ENCODE measurements around the gene RNASET2. TPM values are rescaled to one million over a fixed set of nuclear protein-coding genes. Genes with fewer than 3 reads are reported as not detected.
A peak's percentile ranks its signal among the peaks of the same experiment; 100 is the strongest.

RNASET2 gene
- total RNA-seq, 1 donor from 2014 or later, result 13.9 TPM

DNA sequence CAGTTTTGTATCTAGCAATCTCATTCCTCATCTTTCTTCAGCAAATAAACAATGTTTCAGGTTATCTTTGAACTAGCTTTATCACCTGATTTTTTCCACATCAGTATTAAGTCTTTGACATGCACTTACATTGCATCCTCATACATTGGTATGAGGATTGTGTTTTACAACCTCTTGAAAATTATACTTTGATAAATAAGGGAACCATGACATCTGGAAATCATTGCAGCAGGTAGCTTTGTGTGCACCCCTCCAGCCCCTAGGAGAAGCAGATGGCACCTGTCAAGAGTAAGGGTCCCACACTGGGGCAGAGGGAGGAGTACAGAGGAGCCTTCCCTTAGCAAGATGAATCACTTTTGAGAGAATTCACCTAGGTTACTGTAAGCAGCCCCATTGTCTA, 13.7 kb upstream of the RNASET2 start:
- no peak for DNase-seq (ENCODE audit: low read depth)

DNA sequence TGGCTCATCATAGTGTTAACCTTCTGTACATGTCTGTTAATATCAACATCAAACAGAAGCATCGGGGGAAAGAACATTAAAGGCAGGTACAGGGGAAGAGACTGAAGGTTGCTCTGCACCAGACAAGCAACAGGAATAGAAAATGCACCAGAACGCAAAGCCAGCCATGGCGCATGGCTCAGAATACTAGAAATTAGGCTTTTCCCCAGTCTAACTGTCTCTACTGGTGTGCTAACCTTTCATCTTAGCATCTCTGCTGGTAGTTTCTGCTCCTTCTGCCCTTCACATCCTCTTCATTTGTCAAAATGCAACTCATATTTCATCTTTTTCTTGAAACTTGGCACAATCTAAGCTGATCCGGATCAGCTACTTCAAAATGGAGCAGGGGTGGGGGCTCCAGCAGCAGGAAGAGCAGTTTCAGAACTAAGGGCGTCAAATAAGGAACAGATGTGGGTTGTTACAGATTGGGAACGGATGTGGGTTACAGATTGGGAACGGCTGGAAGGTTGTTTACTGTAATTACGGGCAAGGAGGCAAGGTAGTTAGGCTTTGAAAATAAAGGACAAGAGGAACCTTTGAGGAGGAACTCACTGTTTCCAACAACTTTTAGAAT, 13.1 kb upstream of the RNASET2 start:
- no peak for DNase-seq (ENCODE audit: low read depth)

DNA sequence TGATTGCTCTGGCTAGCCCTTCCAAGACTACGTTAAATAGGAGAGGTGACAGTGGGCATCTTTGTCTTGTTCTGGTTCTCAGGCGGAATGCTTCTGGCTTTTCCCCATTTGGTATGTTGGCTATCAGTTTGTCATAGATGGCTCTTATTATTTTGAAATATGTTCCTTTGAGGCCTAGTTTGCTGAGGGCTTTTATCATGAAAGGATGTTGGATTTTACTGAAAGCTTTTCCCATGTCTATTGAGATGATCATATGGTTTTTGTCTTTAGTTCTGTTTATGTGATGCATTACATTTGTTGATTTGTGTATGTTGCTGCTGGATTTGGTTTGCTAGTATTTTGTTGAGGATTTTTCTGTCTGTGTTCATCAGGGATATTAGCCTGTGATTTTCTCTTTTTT, 9.9 kb upstream of the RNASET2 start:
- DNase-seq (ENCODE audit: low read depth), result no peak

DNA sequence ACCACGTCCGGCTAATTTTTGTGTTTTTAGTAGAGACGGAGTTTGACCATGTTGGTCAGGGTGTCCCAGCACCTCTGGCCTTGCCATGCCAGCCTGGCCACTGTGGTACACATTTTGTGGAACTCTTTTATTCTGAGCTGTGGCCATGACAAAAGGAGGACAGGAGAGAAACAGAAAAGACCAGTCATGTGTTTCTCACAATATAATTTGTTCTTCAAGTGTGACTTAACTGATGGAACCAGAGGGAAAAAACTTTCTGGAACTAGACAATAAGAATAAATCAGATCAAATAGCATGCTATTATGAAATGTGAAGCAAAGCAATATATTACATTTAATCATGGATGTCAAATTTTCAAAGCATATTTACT, 4.2 kb upstream of the RNASET2 start:
- no peak for DNase-seq (ENCODE audit: low read depth)

DNA sequence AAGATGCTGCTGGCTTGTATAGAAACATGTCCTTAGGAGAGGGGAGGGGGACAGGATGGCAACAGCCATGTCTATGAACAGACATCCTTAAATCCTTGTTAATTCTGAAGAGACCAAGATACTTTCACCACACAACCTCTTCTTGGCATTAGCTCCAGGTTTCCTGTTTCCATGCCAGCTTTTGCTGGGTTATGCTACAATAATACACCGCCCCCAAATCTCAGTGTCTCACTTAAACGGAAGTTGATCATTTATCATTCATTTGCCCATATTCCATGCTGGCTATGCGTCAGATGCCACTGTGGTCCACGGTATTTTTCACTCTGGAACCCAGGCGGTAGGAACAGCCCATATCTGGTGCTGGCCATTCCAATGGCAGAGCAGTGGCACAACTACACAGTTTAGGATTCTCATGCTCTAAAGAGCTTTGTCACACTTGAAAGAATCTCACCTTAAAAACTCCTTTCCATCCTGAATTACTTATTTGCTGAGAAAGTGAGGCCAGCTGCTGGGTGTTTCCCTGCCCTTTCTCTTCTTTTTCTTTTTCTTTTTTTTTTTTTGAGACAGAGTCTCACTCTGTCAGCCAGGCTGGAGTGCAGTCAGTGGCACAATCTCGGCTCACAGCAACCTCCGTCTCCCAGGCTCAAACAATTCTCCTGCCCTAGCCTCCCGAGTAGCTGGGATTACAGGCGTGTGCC, 3.7 kb upstream of the RNASET2 start:
- DNase-seq (ENCODE audit: low read depth), result no peak

DNA sequence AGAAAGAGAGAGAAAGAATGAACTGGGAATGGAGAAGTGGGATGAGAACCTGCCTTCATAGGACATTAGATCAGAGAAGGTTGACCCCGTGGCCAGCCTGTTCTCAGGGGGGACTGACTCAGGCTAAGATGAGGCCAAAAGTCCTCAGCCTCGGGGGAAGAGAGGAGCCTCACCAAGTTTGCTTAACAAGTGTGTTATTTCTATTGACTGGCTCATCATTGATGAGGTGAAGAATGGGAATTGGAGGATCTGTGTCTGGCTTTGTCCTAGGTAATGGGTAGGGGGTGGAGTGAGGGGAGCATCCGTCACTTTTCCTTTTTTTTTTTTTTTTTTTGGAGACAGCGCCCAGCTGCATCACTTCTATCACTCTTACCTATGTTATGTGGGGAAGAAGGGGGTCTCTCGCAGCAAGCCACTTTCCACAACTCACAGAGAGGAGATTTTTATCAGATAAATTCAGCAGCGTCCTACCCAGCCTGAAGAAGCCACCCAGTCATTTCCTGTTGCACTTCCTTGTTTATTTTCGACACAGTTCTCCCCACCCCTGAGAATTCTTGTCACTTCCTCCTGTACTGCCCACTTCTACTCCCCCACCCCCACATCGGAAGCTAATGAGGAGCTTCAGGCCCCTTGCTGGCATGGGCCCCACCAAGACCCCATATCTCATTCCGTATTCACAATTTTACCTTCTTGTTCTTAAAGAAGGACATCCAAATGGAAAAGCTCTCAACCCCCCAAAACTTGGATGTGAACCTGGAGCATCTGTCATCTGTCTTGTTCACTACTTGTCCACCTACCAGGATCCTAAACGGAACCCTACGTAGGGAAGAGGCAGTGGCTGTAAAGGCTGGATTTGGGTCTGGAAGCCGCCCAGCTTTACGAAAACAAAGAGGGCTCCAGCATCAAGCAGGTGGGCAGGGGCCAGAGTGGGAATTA, 2.8 kb upstream of the RNASET2 start:
- no peak for DNase-seq (ENCODE audit: low read depth)

DNA sequence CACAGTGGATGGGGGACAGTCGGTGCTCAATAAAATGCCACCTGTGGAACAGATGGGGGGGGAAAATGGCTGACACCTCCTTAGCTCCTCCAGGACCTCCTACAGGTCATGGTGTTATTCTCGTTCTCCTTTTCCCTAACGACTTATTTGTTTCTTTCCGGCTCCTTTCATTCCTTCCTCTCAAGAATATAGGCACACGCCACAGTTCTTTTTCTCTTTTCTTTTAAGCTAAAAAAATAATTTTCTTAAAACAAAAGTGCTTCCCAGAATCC, 1.4 kb upstream of the RNASET2 start:
- DNase-seq (ENCODE audit: low read depth), result no peak

DNA sequence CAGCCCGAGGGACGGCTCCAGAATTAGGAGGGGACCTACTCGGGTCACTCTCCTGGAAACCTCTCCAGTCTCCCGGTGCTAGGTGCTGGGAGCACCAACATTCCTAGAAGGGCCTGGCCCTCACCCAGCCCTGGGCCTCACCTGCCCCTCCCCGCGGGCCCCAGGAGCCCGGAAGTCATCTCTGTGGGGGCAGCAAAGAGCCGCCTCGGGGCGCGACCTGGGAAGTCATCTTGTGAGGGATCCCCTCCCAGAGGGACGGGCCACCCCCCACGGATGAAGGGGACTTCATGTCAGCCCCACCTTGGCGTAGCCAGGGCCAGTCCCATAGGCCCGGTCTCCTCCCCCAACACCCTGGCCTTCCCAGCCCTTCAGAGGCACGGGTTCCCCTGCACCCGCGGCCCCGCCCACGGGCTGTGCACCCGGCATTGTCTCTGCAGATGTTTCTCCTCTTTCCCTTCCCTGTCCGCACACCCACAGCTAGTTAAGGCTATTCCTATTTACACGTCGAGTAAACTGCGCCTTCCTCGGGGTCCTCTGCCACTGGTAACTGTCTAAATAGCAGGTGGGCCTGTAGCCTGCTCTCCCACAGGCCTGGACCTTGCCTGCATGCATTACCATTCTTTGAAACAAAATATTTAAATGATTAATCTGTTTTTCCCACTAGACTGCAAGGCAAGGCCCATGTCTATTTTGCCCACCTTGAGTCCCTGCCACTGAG, 896 bp upstream of the RNASET2 start:
- DNase-seq (ENCODE audit: low read depth), result no peak

DNA sequence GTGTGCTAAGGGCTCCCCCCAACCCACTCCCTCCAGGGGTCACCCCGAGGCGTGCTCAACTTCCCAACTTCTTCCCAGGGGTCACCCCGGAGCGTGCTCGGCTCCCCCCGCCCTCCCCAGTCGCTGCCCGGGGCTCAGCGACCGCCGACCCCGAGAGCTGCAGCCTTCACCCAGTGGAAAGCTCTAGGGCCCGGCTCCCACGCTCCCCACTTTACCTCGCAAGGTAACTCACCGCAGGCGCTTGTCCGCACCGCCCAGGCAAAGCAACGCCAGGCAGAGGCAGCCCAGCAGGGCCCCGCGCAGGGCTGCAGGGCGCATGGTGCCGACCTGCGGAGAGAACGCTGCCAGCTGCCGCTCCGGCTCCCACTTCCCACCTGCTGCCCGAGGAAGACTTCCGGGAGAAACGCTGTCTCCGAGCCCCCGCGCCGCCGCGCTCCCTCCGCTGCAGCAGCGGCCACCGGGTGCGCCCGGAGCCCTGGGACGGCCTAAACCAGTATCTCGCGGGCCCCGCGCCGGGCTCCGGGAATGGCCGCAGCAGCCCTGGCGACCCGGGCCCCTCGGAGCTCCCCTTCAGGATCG, 396 bp downstream of the RNASET2 start:
- DNase-seq (ENCODE audit: low read depth), result no peak

DNA sequence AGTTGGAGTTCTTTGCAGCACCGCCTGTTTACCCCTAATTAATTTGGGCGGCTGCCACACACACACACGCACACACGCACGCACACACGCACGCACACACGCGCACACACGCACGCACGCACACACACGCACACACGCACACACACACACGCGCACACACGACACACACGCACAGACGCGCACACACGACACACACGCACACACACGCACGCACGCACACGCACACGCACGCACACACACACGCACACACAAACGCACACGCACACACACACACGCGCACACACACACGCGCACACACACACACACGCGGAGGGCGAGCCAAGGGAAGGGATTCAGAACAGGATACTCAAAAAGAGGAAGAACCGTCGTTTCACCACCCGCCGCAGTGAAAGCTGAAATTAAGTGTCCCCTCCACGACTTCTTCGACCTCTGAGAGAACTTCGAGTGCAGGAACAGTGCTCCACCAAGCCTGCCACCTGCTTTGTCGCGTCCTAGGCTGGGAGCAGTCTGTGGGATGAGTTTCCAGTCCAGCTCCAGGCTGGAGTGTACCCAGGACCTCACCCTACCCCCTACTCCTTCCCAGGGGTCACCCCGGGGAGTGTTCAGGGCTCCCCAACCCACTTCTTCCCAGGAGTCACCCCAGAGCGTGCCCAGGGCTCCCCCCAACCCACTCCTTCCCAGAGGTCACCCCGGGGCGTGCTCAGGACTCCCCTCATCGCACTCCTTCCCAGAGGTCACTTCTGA, 1.1 kb downstream of the RNASET2 start:
- DNase-seq (ENCODE audit: low read depth), result peak; percentile 27

DNA sequence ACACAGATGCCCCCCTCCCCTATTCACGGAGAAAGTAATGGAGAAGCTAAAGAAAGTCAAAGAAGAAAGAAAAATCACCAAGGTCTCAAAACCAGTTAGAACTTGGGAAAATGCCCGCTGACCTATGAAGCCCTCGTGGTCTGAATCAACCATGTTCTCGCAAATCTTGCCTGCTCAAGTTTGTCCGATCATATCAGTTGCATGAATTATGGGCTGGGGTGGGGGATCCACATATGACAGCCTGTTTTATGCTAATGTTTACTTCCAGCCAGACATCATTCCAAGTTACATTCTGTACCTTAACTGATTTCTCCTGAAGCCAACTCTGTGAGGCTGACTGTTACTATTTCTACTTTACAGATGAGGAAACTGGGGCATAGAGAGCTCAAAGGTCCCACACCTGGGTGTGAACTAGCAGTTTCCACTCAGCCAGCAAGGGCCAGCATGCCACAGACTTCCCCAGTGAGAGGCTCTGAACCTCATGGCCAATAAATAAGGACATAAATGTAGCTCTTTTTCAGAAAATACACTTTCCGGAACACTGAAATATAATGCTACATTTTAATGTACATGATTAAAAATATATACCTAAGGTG, 2.1 kb downstream of the RNASET2 start:
- no peak for DNase-seq (ENCODE audit: low read depth)

DNA sequence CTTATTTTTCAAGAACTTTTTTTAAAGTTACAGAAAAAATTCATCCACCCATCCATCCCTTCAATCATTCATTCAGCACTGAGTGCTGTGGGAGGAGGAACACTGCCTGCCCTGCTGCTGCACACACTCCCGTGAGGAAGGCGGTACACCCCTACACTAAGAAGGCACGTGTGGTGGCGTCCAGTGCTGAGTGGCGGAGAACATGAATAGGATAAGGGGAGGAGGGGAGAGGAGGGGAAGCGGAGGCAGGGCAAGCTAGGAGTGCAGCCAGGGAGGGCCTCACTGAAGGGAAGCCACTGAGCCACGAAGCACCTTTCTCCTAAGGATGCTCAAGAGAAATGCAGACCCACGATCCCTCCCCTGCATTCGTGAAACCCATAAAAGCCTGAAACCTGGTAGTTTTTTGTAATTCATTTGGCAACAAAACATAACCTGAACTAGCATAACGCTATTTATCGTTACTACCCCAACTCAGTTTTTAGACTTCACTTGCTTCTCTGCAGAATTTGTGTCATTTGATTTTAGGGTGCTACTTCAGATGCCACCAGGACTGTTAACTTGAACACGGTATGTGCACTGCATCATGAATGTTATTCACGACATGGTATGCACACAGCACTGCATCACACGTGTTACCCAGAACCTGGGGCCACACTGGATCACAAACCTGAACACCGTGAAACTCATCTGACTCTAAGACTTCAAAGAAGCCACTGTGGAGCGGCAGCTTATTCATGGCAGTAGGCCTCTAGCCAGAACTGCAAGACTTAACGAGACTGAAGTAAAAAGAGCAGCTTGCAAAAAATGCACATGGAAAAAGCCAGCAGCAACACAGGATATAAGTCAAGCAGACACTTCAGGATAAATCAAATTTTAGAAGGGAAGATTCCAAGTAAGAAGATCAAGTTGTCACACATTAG, 3.5 kb downstream of the RNASET2 start:
- DNase-seq (ENCODE audit: low read depth), result no peak

DNA sequence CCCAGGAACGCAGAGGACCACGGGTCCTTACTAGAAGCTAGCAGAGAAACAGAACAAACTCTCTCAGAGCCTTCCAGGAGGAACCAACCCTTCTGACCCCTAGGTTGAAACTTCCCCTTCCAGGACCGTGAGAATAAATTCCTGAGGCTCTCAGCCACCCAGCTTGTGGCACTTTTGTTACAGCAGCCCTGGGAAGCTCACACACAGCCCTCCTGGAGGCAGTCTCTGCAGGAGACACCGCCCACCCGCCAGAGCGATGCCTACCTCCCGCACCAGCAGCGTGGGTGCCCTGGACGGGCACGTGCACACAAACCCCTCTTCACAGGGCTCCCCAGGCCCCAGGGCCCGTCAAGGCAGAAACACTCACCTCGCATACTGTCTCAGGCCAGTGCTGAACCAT, 4.2 kb downstream of the RNASET2 start:
- no peak for DNase-seq (ENCODE audit: low read depth)

DNA sequence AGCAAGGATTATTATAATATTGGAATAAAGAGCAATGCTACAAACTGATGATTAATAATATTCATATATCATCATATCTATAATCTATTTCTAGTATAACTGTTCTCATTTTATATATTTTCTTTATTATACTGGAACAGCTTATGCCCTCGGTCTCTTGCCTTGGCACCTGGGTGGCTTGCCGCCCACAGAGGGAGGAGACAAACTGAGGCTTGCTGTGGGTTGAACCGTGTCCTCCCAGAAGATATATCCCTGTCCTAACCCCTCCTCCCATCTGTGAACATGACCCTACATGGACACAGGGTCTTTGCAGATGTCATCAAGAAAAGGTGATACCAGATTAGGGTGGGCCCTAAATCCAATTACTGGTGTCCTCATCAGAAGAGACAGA, 4.7 kb downstream of the RNASET2 start:
- DNase-seq (ENCODE audit: low read depth), result no peak

DNA sequence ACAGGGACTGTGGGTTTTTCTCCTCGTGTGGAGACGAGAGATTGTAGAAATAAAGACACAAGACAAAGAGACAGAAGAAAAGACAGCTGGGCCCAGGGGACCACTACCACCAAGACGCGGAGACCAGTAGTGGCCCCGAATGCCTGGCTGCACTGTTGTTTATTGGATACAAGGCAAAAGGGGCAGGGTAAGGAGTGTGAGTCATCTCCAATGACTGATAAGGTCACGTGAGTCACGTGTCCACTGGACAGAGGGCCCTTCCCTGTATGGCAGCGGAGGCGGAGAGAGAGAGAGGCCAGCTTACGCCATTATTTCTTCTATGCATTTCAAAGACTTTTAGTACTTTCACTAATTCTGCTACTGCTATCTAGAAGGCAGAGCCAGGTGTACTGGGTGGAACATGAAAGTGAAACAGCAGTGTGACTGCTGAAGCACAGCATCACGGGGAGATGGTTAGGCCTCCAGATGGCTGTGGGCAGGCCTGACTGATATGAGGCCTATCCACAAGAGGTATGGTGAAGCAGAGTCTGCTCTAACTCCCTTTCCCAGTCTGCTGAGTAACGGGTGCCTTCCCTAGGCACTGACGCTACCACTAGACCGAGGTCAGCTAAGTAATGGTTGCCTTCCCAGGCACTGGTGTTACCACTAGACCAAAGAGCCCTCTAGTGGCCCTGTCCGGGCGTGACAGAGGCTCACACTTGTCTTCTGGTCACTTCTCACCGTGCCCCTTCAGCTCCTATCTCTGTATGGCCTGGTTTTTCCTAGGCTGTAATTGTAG, 5.3 kb downstream of the RNASET2 start:
- peak; percentile 46 for DNase-seq (ENCODE audit: low read depth)

DNA sequence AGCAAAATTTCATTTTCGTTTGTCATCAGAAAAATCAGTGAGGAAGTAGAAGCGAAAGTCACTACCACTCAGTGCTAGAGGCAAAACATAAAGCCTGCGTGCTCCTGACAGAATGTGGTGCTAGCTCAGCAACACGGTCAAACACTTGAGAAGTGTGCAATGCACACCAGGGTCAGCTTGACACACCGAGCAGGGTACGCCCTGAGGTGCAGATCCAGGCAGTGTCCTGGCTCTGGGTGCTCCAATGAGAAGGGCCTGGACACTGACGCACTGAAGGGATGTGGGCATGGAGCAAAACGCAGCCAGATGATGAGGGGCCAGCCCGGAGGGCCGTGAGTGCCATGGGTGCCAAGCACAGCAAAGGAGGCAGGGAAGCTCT, 5.9 kb downstream of the RNASET2 start:
- DNase-seq (ENCODE audit: low read depth), result no peak

DNA sequence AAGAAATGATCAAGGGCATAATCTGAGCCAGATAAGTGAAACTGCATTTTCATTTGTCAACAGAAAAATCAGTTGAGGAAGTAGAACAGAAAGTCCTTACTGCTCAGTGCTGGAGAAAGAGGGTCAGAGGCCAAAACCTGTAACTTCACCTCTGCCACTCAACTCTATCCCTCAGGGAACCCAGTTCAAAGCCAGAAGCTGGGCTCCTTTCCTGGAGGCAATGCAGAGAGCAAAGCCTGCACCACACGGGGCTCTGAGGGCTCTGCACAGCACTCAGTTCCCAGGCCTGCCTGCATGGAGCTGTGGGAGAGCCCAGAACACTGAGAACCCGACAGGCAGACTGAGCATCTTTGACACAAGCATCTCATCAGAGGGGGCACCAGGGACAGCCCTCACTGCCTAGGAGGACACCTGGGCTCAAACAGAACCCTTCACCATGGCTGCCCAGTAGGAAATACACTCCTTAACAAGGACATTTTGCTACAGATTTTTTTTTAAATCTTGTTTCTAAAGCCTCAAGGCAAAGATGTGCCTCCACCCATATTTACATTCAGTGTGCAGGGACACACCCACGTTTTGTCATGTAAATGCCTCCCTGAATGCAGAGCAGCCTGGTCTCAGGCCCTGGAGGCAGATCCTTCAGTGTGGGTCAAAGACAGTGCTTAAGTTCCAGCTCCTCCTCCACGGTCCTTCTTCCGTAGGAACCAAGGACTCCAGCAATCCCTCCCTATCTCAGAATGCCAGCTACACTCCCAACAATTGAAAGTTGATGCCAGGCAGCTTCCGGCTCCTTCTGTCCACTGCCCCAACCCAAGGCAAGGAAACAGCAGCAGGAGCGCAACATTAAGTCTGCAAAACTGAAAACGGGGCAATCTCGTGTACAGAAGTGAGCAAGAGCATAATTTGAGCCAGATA, 6.6 kb downstream of the RNASET2 start:
- no peak for DNase-seq (ENCODE audit: low read depth)

Measured in myocyte (in vitro differentiated cells).